ENCODE data around the gene SH3BGR. TPM values are rescaled to one million over a fixed set of nuclear protein-coding genes. Genes with fewer than 3 reads are reported as not detected.

Gene SH3BGR
- total RNA-seq, 4 donors from 2014 or later, result 92.9 to 182 (median 149) TPM

GRCh38 chr21:39456665-39457064 is 4.9 kb downstream of the SH3BGR start:
- peak overlapping the region in 3 of 4 donors; percentile 10 to 34 (median 15) for H3K4me3 ChIP-seq

GRCh38 chr21:39461419-39461818 is 9.6 kb downstream of the SH3BGR start:
- no peak for ATAC-seq
- Histone ChIP-seq H3K4me1 (peaks cover 6 to 12% of the 10 kb centered on the region in 2 donors), H3K27ac (peak overlapping the region in 3 of 4 donors; percentile 8 to 45 (median 12)), H3K36me3 (no peaks in the 10 kb centered on the region), H3K4me3 (no peak overlapping the region), H3K9me3 (no peaks in the 10 kb centered on the region), H3K27me3 (no peaks in the 10 kb centered on the region)
- in situ Hi-C loops (cut with MboI; ENCODE audit: low sequenced_read_pairs in 4 of 4), result no loop called here
- DNase-seq, result no peak
- TF ChIP-seq POLR2A (IDR thresholded peaks at IDR 0.05) (no peak), CTCF (IDR thresholded peaks at IDR 0.05 in 4 of 5, conservative IDR thresholded peaks at IDR 0.05 in 1 of 5) (no peak)
- intact Hi-C loops (cut with DNase I; ENCODE audit: low total_unique reads), result no loop called here

More at GRCh38 chr21:39456665-39457064, 4.9 kb downstream of the SH3BGR start:
- Histone ChIP-seq H3K27me3 (no peaks in the 10 kb centered on the region), H3K27ac (peak overlapping the region; percentile 88 to 95 (median 90)), H3K36me3 (no peaks in the 10 kb centered on the region), H3K4me1 (peaks cover 30 to 33% of the 10 kb centered on the region in 2 donors), H3K9me3 (no peaks in the 10 kb centered on the region)
- TF ChIP-seq CTCF (IDR thresholded peaks at IDR 0.05 in 4 of 5, conservative IDR thresholded peaks at IDR 0.05 in 1 of 5) (peak in 3 of 5 experiments; percentile 23 to 44 (median 32)), POLR2A (IDR thresholded peaks at IDR 0.05) (no peak)
- intact Hi-C loops (cut with DNase I; ENCODE audit: low total_unique reads), result no loop called here
- DNase-seq (no peak), ATAC-seq (no peak)
- in situ Hi-C loops (cut with MboI; ENCODE audit: low sequenced_read_pairs in 4 of 4), result no loop called here

GRCh38 chr21:39463308-39463707 is 11.5 kb downstream of the SH3BGR start:
- in situ Hi-C loops (cut with MboI; ENCODE audit: low sequenced_read_pairs in 4 of 4) (no loop called here), intact Hi-C loops (cut with DNase I; ENCODE audit: low total_unique reads) (no loop called here)
- Histone ChIP-seq H3K4me1 (peaks cover 15 to 24% of the 10 kb centered on the region in 2 donors), H3K27me3 (no peaks in the 10 kb centered on the region), H3K9me3 (no peaks in the 10 kb centered on the region), H3K4me3 (no peak overlapping the region), H3K36me3 (no peaks in the 10 kb centered on the region), H3K27ac (no peak overlapping the region)
- no peak for TF ChIP-seq POLR2A (IDR thresholded peaks at IDR 0.05)
- TF ChIP-seq CTCF (IDR thresholded peaks at IDR 0.05 in 4 of 5, conservative IDR thresholded peaks at IDR 0.05 in 1 of 5), result no peak
- DNase-seq, result no peak
- no peak for ATAC-seq

- intact Hi-C loops (cut with DNase I; ENCODE audit: low total_unique reads), result no loop called here
- DNase-seq, result no peak
- Histone ChIP-seq H3K36me3 (no peaks in the 10 kb centered on the region), H3K9me3 (no peaks in the 10 kb centered on the region), H3K4me3 (no peak overlapping the region), H3K4me1 (peaks cover 25 to 26% of the 10 kb centered on the region in 2 donors), H3K27me3 (no peaks in the 10 kb centered on the region), H3K27ac (peak overlapping the region in 3 of 4 donors; percentile 53 to 76 (median 68))
- in situ Hi-C loops (cut with MboI; ENCODE audit: low sequenced_read_pairs in 4 of 4), result no loop called here
- no peak for ATAC-seq
- TF ChIP-seq POLR2A (IDR thresholded peaks at IDR 0.05) (no peak), CTCF (IDR thresholded peaks at IDR 0.05 in 4 of 5, conservative IDR thresholded peaks at IDR 0.05 in 1 of 5) (no peak)
These were observed 14.8 kb downstream of the SH3BGR start for GRCh38 chr21:39466584-39466983.

GRCh38 chr21:39467746-39468145 is 16.0 kb downstream of the SH3BGR start:
- Histone ChIP-seq H3K4me1 (peaks cover 31 to 32% of the 10 kb centered on the region in 2 donors), H3K4me3 (no peak overlapping the region), H3K27me3 (no peaks in the 10 kb centered on the region), H3K36me3 (no peaks in the 10 kb centered on the region), H3K27ac (peak overlapping the region; percentile 53 to 76 (median 72)), H3K9me3 (no peaks in the 10 kb centered on the region)
- intact Hi-C loops (cut with DNase I; ENCODE audit: low total_unique reads), result no loop called here
- DNase-seq (peak; percentile 60 to 77), ATAC-seq (peak; percentile 97 to 100)
- TF ChIP-seq CTCF (IDR thresholded peaks at IDR 0.05 in 4 of 5, conservative IDR thresholded peaks at IDR 0.05 in 1 of 5) (no peak), POLR2A (IDR thresholded peaks at IDR 0.05) (no peak)
- in situ Hi-C loops (cut with MboI; ENCODE audit: low sequenced_read_pairs in 4 of 4), result no loop called here
